HG02759 (cell line): ENCODE data around the gene ICAM3.

Experiments used
- ATAC-seq: cut with Tn5 transposase; IDR thresholded peaks from one replicate; pipeline ENCODE4 v1.9.1; 2021; ENCODE audit warnings: mild to moderate bottlenecking, moderate library complexity; ENCODE audit not compliant: unreplicated experiment

The ICAM3 gene

GRCh38 chr19:10292206-10292788 is 47.1 kb downstream of the ICAM3 start:
- no peak for ATAC-seq

- ATAC-seq: no peak
Measured at GRCh38 chr19:10291554-10292205, 47.7 kb downstream of the ICAM3 start.

GRCh38 chr19:10290876-10291553 is 48.4 kb downstream of the ICAM3 start:
- ATAC-seq: no peak

- no peak for ATAC-seq
Measured at GRCh38 chr19:10290357-10290875, 49.0 kb downstream of the ICAM3 start.

GRCh38 chr19:10289836-10290356 is 49.5 kb downstream of the ICAM3 start, which contains the start of gene ICAM5:
TSS of gene ICAM5 (plus strand) at chr19:10289952. CDS start at chr19:10290044, 92 bp downstream.
- no peak for ATAC-seq

- ATAC-seq: no peak
Measured at GRCh38 chr19:10289167-10289835, 50.1 kb downstream of the ICAM3 start.

GRCh38 chr19:10288662-10289166 is 50.7 kb downstream of the ICAM3 start:
- ATAC-seq: no peak

GRCh38 chr19:10286803-10287737 is 52.4 kb downstream of the ICAM3 start, which contains the start of gene ICAM4:
TSS of gene ICAM4 (plus strand) at chr19:10286955. CDS start at chr19:10287013, 58 bp downstream.
- ATAC-seq: no peak

- ATAC-seq: no peak
Measured at GRCh38 chr19:10285393-10285792, 54.0 kb downstream of the ICAM3 start.

- ATAC-seq: no peak
Measured at GRCh38 chr19:10284960-10285278, 54.5 kb downstream of the ICAM3 start.

- no peak for ATAC-seq
Measured at GRCh38 chr19:10284065-10284959, 55.1 kb downstream of the ICAM3 start.
